Mesenchymal stem cell (in vitro differentiated cells and primary cell): ENCODE results near the gene LTB4R2.

Experiments used
- DNase-seq: peaks from one replicate; pipeline ENCODE4 v3.0.0-alpha.2; 2013
- H2AFZ ChIP-seq: one replicate; pipeline ENCODE4 v1.6.1; 2013; ENCODE audit warnings: low read depth, mild to moderate bottlenecking, control low read depth, inconsistent platforms, low read length, moderate library complexity
- H2AK5ac ChIP-seq: 2 replicates; pipeline ENCODE4 v1.6.1; 2013; ENCODE audit warnings: low read length, moderate library complexity, mild to moderate bottlenecking, inconsistent platforms; ENCODE audit not compliant: severe bottlenecking
- H2BK120ac ChIP-seq: one replicate; pipeline ENCODE4 v1.6.1; 2013; ENCODE audit warnings: low read depth, mild to moderate bottlenecking, inconsistent platforms, low read length, moderate library complexity
- H2BK12ac ChIP-seq, 2 experiments: one replicate each; pipeline ENCODE4 v1.6.1; 2013; ENCODE audit warnings: inconsistent platforms in 2 of 2, low read length in 2 of 2, mild to moderate bottlenecking in 2 of 2, moderate library complexity in 2 of 2, control low read depth in 1 of 2
- H2BK15ac ChIP-seq: one replicate; pipeline ENCODE4 v1.6.1; 2013; ENCODE audit warnings: mild to moderate bottlenecking, low read depth, inconsistent platforms; ENCODE audit not compliant: poor library complexity, severe bottlenecking
- H2BK5ac ChIP-seq: 2 replicates; pipeline ENCODE4 v1.6.1; 2013; ENCODE audit warnings: low read depth, mild to moderate bottlenecking, low read length, control low read depth, inconsistent platforms; ENCODE audit not compliant: poor library complexity, severe bottlenecking
- H3K14ac ChIP-seq, 2 experiments: one replicate each; pipeline ENCODE4 v1.6.1; 2013; ENCODE audit warnings: inconsistent platforms in 2 of 2, low read length in 2 of 2, control low read depth in 1 of 2, mild to moderate bottlenecking in 1 of 2, moderate library complexity in 1 of 2
- H3K18ac ChIP-seq, 2 experiments: one replicate each; pipeline ENCODE4 v1.6.1; 2013; ENCODE audit warnings: inconsistent platforms in 2 of 2, low read length in 2 of 2, control low read depth in 1 of 2, low read depth in 1 of 2, mild to moderate bottlenecking in 1 of 2
- H3K23ac ChIP-seq, 2 experiments: one replicate each; pipeline ENCODE4 v1.6.1; 2013; ENCODE audit warnings: inconsistent platforms in 2 of 2, low read length in 2 of 2, mild to moderate bottlenecking in 2 of 2, moderate library complexity in 2 of 2, control low read depth in 1 of 2
- H3K27ac ChIP-seq: 2 replicates; pipeline ENCODE4 v1.5.1; 2013; ENCODE audit warnings: mild to moderate bottlenecking, moderate library complexity, low read length, control low read depth, inconsistent platforms; ENCODE audit not compliant: poor library complexity, severe bottlenecking
- H3K27me3 ChIP-seq, 2 experiments: 2 replicates each; pipeline versions ENCODE4 v1.6.1 to v1.7.0; 2013; ENCODE audit warnings: low read length in 2 of 2, mild to moderate bottlenecking in 2 of 2, moderate library complexity in 2 of 2, control low read depth in 1 of 2, inconsistent platforms in 1 of 2; ENCODE audit not compliant: control insufficient read depth in 1 of 2, insufficient read depth in 1 of 2
- H3K36me3 ChIP-seq, 2 experiments: 2 replicates each; pipeline versions ENCODE4 v1.6.1 to v1.7.0; 2013; ENCODE audit warnings: low read length in 2 of 2, control low read depth in 1 of 2, inconsistent platforms in 1 of 2, low read depth in 1 of 2, mild to moderate bottlenecking in 1 of 2; ENCODE audit not compliant: insufficient read depth in 2 of 2, control insufficient read depth in 1 of 2
- H3K4ac ChIP-seq, 2 experiments: one replicate each; pipeline ENCODE4 v1.6.1; 2013; ENCODE audit warnings: inconsistent platforms in 2 of 2, low read length in 2 of 2, mild to moderate bottlenecking in 2 of 2, moderate library complexity in 2 of 2, control low read depth in 1 of 2, low read depth in 1 of 2
- H3K4me1 ChIP-seq: 2 replicates; pipeline ENCODE4 v1.6.1; 2013; ENCODE audit warnings: low read depth, low read length, control low read depth; ENCODE audit not compliant: control insufficient read depth, insufficient read depth
- H3K4me2 ChIP-seq: 2 replicates; pipeline ENCODE4 v1.6.1; 2013; ENCODE audit warnings: low read length, mild to moderate bottlenecking, inconsistent platforms; ENCODE audit not compliant: poor library complexity, severe bottlenecking
- H3K4me3 ChIP-seq, 2 experiments: 2 replicates each; pipeline versions ENCODE4 v1.5.1 to v1.7.0; 2013; ENCODE audit warnings: low read length in 2 of 2, mild to moderate bottlenecking in 2 of 2, control low read depth in 1 of 2, low read depth in 1 of 2; ENCODE audit not compliant: insufficient read depth in 1 of 2
- H3K79me1 ChIP-seq: replicated peaks from 2 replicates; pipeline ENCODE4 v1.6.1; 2013; ENCODE audit warnings: mild to moderate bottlenecking, control low read depth, low read length, inconsistent platforms; ENCODE audit not compliant: poor library complexity, severe bottlenecking
- H3K9ac ChIP-seq: 2 replicates; pipeline ENCODE4 v1.7.0; 2013; ENCODE audit warnings: mild to moderate bottlenecking, low read length, moderate library complexity
- H3K9me3 ChIP-seq: 2 replicates; pipeline ENCODE4 v1.7.0; 2013; ENCODE audit warnings: mild to moderate bottlenecking, low read length; ENCODE audit not compliant: control insufficient read depth
- H4K8ac ChIP-seq: one replicate; pipeline ENCODE4 v1.6.1; 2013; ENCODE audit warnings: inconsistent platforms, mild to moderate bottlenecking, low read length, moderate library complexity
- H4K91ac ChIP-seq: one replicate; pipeline ENCODE4 v1.6.1; 2013; ENCODE audit warnings: mild to moderate bottlenecking, low read length, inconsistent platforms
- WGBS: methylation state at CpG from one replicate; pipeline ENCODE4 v1.1.7; 2013; ENCODE audit warnings: mixed read lengths; 5-methylcytosine and 5-hydroxymethylcytosine counted together

LTB4R2 gene

GRCh38 chr14:24313913-24314312, 4.0 kb downstream of the LTB4R2 start:
- Histone ChIP-seq H3K23ac (no peak overlapping the region), H2BK120ac (no peak overlapping the region), H3K36me3 (peaks cover 2 to 23% of the 10 kb centered on the region in 2 experiments), H3K4me1 (peaks cover 3% of the 10 kb centered on the region), H2BK12ac (no peak overlapping the region), H3K4me2 (no peak overlapping the region), H3K27me3 (peaks cover 7 to 12% of the 10 kb centered on the region in 2 experiments), H3K4ac (no peak overlapping the region), H3K27ac (no peak overlapping the region), H2AK5ac (no peak overlapping the region), H2AFZ (no peak overlapping the region), H4K91ac (no peak overlapping the region), H2BK5ac (no peak overlapping the region), H2BK15ac (no peak overlapping the region), H4K8ac (no peak overlapping the region), H3K9ac (no peak overlapping the region), H3K79me1 (no peaks in the 10 kb centered on the region), H3K14ac (no peak overlapping the region), H3K9me3 (no peaks in the 10 kb centered on the region), H3K4me3 (no peak overlapping the region), H3K18ac (peak overlapping the region in 1 of 2 experiments; percentile 61)
- 76% methylated on average over 2 of the region's 2 CpGs for WGBS
- no peak for DNase-seq

- WGBS, result 94% methylated on average over 4 of the region's 5 CpGs
- Histone ChIP-seq H2AK5ac (no peak overlapping the region), H3K4me1 (peaks cover 3% of the 10 kb centered on the region), H3K4me2 (no peak overlapping the region), H4K8ac (no peak overlapping the region), H2BK120ac (no peak overlapping the region), H3K9ac (no peak overlapping the region), H3K27me3 (peaks cover 7 to 19% of the 10 kb centered on the region in 2 experiments), H3K36me3 (peaks cover 0 to 21% of the 10 kb centered on the region in 2 experiments), H3K79me1 (no peaks in the 10 kb centered on the region), H3K14ac (no peak overlapping the region), H3K18ac (no peak overlapping the region), H2BK12ac (peak overlapping the region in 1 of 2 experiments; percentile 54), H3K23ac (no peak overlapping the region), H3K27ac (no peak overlapping the region), H2AFZ (no peak overlapping the region), H4K91ac (no peak overlapping the region), H3K4ac (no peak overlapping the region), H3K4me3 (no peak overlapping the region), H2BK15ac (no peak overlapping the region), H3K9me3 (no peaks in the 10 kb centered on the region), H2BK5ac (no peak overlapping the region)
- DNase-seq, result no peak
Observed at GRCh38 chr14:24314377-24315193, 4.6 kb downstream of the LTB4R2 start.

DNA sequence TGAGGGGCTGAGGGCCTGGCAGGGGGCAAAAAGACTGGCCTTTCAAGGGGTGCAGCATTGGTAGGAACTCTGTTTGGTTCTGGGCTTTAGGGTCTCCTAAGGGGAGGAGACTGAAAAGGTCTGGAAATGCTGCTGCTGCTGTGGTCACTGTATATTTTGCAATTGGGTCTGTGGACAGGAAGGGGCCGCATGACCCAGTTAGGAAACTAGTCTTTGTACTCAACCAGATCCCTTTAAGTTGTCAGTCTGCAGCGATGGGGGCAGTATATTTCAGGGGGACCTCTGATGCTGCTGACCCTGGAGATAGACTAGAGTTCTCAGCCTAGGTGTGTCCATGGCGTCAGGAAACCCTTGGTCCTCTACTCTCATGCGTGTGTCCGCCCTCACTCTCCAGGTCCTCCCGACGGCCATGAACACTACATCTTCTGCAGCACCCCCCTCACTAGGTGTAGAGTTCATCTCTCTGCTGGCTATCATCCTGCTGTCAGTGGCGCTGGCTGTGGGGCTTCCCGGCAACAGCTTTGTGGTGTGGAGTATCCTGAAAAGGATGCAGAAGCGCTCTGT, 5.4 kb downstream of the LTB4R2 start:
- Histone ChIP-seq H3K14ac (no peak overlapping the region), H2BK12ac (no peak overlapping the region), H2AFZ (no peak overlapping the region), H3K4me1 (peaks cover 3% of the 10 kb centered on the region), H4K91ac (peak overlapping the region; percentile 32), H3K18ac (no peak overlapping the region), H2BK5ac (no peak overlapping the region), H2BK120ac (no peak overlapping the region), H3K36me3 (peaks cover 0 to 14% of the 10 kb centered on the region in 2 experiments), H3K79me1 (no peaks in the 10 kb centered on the region), H4K8ac (no peak overlapping the region), H3K27ac (no peak overlapping the region), H3K4me2 (no peak overlapping the region), H3K4me3 (no peak overlapping the region), H3K9ac (no peak overlapping the region), H3K27me3 (peaks cover 11 to 24% of the 10 kb centered on the region in 2 experiments), H3K9me3 (no peaks in the 10 kb centered on the region), H3K23ac (no peak overlapping the region), H2BK15ac (no peak overlapping the region), H2AK5ac (no peak overlapping the region), H3K4ac (no peak overlapping the region)
- no peak for DNase-seq
- WGBS, result 97% methylated on average over 8 of the region's 10 CpGs

GRCh38 chr14:24315807-24316596, 6.1 kb downstream of the LTB4R2 start:
- DNase-seq, result no peak
- Histone ChIP-seq H2BK12ac (no peak overlapping the region), H2AFZ (no peak overlapping the region), H3K79me1 (no peaks in the 10 kb centered on the region), H2AK5ac (no peak overlapping the region), H3K4me2 (no peak overlapping the region), H3K23ac (no peak overlapping the region), H2BK15ac (no peak overlapping the region), H3K18ac (no peak overlapping the region), H3K27ac (no peak overlapping the region), H3K4me3 (no peak overlapping the region), H4K91ac (peak overlapping the region; percentile 45), H3K27me3 (peaks cover 11 to 27% of the 10 kb centered on the region in 2 experiments), H3K4me1 (no peaks in the 10 kb centered on the region), H3K36me3 (peaks cover 0 to 7% of the 10 kb centered on the region in 2 experiments), H4K8ac (peak overlapping the region; percentile 31), H3K14ac (no peak overlapping the region), H2BK120ac (no peak overlapping the region), H3K9me3 (no peaks in the 10 kb centered on the region), H3K4ac (no peak overlapping the region), H3K9ac (no peak overlapping the region), H2BK5ac (no peak overlapping the region)
- WGBS, result 86% methylated on average over 70 of the region's 70 CpGs
